Activated T-cell treated with anti-CD3 and anti-CD28 coated beads for 4 hours (primary cell): Measurements from ENCODE around the gene DIAPH1.

Experiments
- DNase-seq: peaks from one replicate; pipeline ENCODE4 v3.0.0-alpha.2; 2020

The DIAPH1 gene

DNA sequence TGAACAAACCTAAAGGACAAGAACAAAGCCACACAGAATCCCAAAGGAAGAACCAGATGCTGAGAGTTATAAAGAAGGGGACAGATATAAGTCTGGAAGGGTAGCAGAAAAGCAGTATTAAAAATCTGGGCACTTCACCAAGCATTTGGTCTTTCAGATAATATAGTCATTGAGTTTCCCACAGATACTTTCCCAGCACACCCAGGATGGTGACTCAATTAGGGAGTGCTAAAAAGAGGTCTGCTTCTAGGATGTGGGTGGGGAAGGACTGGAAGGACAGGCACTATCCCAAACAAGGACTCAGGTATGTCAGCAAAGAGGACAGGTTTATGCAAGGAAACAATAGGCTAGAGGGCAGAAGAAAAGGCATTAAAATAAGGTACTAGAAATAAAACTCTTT lies 59.3 kb downstream of the DIAPH1 start:
- no peak for DNase-seq

DNA sequence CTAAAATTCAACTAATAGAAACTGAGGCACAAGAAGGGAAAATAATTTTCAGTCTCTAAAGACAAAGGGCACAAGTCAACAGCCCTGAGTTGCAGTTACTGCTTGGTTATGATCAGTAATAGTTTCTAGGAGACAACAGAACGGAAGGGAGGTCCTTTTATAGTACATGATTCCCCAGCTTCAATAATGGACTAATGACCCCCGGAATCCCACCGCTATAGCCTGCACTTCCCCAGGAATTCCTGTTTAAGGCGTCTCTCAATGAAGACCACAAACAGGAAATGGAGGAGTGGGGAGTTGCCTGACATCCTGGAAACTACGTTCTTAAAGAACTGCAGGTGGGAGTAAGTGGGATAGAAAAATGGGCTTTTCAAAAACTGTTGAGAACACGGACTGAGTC lies 60.6 kb downstream of the DIAPH1 start:
- DNase-seq, result no peak

DNA sequence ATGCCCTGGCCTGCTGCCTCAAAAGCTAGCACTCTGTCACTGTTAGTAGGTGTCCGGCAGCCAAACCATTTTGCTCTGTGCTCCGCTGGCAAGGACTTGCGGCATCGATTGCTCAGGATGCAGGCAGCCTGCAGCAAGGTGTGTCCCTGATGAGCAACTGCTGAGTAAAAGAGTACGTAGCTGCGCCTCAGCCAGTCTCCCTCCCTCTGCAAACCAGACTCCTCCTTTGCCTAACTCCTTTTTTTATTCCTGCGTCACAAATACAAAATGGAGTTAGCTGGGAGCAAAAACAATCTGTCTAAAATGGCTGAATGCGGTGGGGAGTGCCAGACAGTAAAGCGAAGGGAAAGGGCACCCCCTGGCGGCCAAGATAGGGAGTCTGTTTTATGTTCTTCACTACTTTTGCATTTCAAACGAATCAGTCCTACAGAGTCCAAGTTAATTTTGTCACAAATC lies 61.1 kb downstream of the DIAPH1 start:
- DNase-seq, result peak; percentile 61

DNA sequence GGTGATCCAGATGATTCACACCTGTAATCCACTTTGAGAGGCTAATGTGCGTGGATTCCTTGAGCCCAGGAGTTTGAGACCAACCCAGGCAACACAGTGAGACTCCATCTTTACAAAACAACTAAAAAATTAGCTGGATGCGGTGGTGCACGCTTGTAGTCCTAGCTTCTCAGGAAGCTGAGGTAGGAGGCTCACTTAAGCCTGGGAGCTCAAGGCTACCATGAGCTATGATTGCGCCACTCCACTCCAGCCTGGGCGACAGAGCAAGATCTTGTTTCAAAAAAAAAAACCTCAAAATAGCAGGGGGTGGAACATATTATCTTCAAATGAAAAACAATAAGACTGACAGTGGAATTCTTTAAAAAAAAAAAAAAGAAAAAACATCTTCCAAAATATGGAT lies 70.9 kb downstream of the DIAPH1 start:
- DNase-seq, result no peak

DNA sequence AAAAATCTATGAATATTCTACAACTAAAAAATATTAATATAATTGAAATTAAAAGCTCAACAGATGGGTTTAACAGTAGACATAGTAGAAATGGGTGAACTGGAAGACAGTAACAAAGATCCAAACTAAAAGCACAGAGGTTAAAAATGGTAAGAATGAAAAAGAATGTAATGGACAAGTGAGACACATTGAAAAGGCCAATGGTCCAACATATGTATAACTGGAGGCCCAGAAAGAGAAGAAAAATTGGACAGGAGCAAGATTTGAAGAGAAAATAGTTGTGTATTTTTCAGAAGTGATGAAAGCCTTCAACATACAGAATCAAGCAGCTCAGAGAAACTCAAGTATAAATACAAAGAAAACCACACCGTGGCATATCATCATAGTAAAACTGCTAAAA lies 71.3 kb downstream of the DIAPH1 start:
- DNase-seq, result no peak

DNA sequence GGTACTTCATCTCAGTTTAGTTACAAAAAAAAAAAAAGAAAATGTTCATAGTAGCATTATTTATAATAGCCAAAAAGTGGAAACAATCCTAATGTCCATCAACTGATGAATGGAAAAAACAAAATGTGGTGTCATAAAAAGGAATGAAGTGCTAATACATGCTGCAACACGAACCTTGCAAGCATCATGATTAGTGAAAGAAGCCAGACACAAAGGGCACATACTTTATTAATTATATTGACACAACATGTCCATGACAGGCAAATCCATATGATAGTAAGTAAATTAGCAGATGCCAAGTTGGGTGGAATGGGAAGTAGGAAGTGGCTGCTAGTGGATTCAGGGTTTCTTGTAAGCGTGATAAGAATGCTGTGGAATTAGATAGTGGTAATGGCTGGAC lies 75.7 kb downstream of the DIAPH1 start:
- no peak for DNase-seq

DNA sequence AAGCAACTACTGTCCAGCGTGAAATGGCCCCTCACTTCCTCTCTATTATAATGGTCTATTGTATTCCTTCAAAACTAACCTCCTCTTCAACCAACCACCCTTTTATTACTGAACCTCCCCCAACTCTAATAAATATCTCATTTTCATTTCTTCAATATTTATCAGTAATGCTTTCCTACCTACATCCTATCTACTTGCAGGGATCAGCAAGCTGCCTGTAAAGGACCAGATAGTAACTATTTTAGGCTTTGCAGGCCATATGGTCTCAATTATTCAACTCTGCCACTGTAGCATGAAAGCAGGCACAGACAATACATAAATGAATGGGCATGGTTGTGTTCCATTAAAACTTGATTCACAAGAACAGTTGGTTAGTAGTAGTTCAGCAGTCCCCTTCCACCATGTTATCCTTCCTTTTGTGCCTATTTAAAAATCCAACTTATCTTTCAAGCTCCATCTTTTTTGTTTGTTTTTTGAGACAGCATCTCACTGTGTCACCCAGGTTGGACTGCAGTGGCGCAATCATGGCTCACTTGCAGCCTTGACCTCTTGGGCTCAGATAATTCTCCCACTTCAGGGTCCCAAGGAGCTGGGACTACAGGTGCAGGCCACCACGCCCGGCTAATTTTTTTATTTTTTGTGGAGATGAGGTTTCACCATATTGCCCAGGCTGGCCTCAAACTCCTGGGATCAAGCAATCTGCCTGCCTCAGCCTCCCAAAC lies 84.1 kb downstream of the DIAPH1 start:
- no peak for DNase-seq

DNA sequence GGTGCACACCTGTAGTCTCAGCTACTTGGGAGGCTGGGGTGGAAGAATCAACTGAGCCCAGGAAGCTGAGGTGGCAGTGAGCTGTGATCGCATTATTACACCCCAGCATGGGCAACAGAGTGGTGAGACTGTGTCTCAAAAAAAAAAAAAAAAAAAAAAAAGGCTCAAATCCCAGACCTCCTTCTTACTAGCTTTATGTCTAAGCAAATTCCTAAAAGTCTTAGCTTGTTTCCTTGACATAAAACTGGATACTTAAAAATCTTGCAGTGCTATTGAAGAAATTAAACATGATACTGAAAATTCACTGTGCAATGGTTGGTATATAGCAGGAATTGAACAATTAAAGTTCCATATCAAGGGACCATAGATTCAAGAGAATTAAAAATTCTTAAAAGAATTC lies 84.9 kb downstream of the DIAPH1 start:
- no peak for DNase-seq

DNA sequence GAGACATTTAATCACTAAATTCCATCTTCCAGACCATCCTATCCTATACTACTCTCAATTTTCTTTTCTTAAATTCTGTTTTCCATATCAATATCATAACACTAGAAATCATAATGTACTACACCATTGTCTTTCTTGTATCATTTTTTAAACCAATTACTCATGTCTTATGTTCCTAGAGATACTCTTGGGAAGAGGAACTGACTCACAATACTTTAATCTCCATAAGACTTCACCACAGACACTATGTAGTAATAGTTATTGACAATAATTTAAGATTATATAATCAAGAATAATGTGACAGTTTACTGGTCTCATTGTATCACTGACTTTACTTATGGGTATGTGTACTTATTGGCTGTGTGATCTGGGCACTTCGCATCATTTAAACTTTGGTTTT lies 86.1 kb downstream of the DIAPH1 start:
- no peak for DNase-seq

DNA sequence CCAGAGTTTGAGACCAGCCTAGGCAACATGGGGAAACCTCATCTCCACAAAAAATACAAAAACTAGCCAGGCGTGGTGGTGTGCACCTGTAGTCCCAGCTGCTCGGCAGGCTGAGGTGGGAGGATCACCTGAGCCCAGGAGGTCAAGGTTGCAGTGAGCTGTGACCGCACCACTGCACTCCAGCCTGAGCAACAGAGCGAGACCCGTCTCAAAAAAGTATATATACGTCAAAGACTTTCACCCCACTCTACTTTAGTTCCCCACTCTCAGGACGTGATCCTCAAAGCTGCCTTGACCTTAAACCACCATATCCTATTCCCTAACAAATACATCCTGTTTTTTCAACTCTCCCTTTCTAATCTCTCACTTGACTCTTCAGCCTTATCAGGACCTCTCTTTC lies 88.9 kb downstream of the DIAPH1 start:
- DNase-seq, result no peak

DNA sequence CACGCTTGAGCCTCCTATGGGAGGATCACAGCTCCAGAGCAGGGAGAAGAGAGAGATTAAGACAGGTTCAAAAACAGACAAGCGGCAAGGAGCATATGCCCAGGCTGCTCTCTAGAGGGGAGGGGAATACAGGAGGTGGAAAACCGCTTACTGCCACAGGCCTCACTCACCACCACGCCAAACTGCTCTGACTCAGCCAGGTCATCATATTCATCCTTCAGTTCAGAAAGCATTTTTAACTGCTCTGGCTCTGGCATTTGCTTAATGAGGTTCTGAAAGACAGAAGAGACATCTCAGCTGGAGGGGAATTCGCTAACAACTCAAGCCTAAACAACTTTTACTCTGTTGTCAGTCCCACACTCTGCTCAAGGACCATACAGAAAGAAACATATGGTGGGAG lies 89.8 kb downstream of the DIAPH1 start:
- DNase-seq, result no peak

DNA sequence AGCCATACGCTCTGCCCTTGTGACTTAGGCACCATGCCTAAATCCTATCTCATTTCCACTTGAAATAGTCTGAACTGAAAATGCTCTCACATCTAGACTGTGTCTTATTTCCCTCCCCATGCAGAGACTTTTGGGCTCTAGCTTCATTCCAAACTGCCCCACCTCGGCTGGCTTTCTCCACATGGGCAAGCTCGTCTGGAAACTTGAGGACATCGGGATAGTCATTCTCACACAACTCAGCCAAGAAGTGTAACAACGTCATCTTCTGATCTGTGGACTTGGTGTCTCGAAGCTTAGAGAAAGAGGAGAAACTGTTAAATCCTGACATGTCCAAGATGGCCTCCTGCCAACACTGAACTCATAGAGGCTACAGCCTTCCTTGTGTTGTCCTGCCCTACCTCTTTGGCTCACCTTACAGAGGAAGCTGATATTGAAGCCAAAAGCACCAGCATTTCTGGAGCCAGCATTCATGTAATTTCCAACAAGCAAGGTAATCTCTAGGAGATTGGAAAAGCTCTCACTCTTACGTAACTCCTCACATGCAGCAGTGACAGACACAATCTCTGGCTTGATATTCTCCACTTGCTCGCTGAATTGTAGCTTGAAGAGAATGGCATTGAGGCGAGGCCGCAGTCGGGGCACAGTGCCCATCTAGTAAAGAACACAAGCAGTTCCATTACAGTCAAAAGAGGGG lies 90.4 kb downstream of the DIAPH1 start:
- DNase-seq, result no peak

DNA sequence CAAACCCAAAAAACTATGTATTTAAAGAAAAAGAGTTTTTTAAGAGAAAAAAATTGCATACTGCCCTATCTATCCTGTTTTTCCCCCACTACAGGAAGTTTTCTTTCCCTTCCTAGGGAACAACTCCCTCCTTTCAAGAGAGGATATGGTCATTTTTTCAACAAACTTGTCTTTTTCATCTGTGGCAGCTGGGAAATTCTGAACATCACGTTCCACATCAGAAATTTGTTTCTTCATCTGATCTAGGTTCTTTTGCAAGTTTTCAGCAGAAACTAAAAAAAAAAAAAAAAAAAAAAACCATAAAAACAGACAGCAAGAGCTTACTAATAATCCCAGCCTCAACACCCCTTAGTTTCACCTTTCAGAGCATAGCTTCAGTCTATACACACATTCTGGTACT lies 91.4 kb downstream of the DIAPH1 start:
- DNase-seq, result no peak

DNA sequence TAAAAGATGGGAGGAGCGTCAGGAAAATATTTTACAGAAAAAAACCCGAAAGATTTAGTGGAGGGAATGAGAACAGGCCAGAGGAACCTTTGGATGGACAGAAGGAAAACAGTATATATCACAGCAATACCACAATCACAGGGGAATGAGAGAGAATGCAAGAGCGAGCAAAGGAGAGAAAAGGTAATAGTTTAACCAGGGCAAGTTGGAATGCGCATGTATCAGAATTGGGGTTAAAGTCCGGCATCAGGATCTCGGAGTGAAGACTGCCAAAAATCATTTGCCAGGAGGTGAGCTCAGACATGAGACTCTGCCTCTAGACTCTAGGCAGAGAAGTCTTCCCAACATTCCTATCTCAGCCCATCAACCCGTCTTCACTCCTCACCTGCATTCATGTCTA lies 93.1 kb downstream of the DIAPH1 start:
- DNase-seq, result no peak

DNA sequence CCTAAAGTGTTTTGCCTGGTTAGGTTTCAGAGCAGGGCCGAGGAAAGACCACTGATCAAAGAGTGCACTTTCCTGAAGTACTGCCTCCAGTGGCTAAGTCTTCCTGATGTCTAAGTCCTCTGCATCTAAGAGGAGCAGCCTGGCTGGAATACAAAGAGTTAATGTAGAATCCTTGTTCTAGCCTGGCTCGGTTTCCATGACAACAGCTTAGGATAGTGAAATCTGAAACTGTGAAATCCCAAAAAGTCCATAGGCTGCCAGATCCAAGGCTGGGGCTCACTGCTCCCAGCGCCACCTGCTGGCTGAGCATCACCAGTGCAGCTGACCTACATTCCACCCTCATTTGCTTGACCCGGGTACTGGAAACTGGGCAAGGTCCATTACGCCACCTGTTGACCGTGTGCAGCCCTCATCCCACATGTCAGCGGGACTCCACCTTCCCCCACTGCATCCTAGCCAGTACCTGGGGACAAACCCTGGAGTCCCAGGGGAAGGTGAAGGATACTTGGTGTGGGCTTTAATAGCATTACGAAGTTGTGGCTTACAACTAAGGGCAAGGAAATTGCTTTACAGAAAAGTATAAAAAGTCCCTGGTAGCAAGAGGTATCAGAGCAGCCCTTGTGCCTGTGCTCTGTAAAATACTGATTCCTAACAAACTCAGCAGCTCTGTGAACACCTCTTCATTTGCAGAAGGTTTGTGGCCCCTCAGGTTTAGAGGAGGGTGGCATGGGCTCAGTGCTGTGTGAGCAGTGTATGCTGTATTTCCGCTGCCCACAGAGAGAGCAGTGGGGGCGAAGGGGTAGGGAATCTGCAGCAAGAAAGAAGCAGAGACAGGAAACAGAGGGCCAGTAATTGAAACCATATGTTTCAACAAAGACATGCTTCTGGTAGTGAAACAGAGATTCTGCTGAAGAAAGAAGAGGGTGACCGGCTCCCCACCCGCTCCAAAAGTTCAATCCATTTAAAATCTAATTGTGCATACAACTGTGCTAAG lies 93.9 kb downstream of the DIAPH1 start:
- no peak for DNase-seq

DNA sequence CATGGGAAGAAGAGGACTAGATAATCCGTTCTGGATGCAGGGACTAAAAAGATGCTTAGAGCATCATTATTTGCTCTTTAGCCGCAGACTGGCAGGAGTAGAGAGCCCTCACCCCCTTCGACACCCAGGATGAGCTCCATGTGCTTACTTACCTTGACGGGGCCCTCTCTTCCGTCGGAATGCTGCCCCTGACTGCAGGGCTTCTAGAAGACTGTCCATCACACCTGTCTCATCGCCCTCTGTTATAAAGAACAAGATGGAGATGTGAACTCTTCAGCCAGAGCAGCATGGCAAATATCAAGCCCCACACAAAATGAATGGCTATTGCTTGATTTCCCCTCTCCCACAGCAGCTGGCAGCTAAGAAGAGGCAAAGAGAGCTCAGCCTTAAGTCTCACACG lies 94.8 kb downstream of the DIAPH1 start:
- no peak for DNase-seq

DNA sequence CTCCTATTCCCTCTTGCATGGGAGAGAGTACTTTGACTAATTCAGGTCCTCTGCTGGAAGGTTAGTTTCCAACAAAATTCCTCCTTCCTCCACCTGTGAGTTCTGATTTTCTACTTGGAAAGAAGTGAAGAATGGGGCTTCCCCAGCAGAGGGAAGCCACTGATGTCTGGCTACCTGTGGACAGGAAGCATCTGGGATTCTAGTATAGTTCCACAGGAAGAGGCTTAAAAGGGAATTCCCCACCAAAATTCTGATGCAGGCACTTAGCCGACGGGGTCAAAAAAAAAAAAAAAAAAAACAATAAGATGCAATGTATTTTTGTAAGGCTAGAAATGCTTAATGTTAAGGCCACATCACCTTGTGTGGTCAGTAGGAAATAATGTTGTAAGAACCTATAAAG lies 96.5 kb downstream of the DIAPH1 start:
- DNase-seq, result no peak

DNA sequence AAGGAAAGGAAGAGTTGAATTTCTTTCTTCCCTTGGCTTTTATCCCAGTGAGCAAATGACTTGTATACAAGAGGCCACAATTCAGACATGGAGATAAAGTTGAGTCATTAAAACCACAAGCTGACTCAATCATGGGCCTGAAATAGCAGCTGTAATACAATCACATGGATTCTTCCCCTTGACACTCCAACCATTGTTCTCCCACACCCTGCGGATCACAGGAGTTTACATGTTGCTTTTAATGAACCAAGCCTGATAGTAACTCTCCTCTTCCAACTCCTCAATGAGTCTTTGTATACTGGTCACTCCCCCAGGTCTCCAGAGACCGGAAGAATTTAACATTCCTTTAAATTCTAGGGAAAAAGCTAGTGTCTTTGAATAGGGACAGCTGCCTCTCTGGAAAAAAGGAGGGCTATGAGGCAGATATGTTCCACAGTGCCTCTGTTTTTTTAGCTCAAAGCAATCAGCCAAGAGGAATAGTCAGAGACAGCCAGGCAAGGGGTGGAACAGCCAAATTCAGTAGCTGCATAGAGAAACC lies 97.5 kb downstream of the DIAPH1 start:
- no peak for DNase-seq

DNA sequence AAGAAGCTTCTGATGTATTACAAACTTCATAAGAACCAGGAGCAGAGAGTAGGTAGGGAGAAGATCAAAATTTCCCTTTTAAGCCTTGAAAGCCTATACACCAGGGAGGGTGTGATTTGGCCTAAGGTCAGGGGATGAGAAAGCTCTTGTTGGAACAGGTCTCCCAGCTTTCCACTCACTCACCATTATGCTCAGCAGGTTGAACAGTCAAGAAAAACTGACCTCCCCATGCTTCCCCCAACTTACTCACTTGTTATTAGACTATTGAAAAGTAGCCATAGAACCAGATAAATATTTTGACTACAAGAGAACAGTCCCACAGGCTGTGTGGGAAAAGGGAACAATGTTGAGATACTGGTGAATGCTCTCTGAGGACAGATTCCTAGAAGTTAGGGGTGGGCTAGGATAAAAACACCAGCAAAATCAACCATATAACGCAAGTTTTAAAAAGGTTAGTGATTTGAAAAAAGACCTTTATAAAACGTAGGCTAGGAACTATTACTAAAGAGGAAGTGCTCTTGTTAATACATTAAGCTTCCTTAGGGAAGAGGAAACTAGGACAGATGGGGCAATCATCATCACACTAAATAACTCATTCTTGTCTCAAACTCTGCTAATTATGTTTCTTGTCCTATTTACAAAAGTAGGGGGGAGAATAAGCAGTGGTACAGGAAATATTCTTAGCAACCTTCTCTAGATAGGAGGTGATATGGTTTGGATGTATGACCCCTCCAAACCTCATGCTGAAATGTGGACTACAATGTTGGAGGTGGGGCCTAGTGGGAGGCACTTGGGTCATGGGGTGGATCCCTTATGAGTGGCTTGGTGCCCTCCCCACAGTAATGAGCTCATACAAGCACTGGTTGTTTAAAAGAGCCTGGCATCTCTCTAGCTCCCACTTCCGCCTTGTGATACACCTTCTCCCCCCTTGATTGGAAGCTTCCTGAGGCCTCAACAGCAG lies 98.9 kb downstream of the DIAPH1 start:
- no peak for DNase-seq

DNA sequence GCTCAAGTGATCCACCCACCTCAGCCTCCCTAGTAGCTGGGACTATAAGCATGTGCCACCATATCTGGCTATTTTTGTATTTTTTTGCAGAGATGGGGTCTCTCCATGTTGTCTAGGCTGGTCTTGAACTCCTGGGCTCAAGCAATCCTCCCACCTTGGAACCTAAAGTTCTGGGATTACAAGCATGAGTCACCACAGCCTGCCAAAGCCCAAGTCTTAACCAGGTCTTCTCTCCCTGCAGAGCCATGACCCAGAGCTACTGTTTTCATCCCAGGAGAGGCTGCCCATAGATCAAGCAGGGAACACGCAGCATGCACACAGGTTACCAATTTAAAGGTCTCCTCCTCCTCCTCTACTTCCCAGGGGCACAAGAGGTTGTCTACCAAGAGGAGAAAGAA lies 100.2 kb downstream of the DIAPH1 start:
- DNase-seq, result no peak

DNA sequence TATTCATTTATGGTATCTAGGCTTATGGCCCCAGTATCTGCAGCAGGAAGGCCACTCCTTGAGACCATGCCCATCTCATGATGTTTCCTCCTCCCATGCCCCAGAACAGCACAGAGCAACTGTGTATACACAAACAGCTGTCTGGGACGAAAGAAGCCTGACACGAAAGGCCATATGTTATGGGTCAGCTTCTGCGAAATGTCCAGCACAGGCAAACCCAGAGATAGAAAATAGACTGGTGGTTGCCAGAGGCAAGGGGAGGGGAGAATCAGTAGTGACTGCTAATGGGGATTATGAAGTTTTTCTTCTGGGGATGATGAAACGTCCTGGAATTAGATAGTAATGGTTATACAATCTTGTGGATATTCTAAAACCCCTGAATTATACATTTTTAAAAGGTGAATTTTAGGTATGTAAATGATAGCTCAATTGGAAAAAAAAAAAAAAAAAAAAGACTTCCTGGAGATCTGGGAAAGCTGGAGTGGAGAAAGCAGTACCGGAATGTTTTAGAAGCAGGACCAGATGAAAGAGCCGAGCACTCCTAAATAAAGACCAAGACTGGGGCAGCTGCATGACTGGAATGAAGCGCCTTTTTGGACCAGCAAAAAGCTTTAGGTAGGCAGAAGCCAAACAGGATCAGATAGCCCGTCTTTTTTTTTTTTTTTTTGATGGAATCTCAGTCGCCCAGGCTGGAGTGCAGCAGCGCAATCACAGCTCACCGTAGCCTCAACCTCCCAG lies 100.8 kb downstream of the DIAPH1 start:
- DNase-seq, result no peak
